ENCODE data around the gene FCGR2B.
A peak's percentile ranks its signal among the peaks of the same experiment; 100 is the strongest.
"Not testable (repeated sequence)": the region's sequence is repeated elsewhere in the genome, so short reads cannot be mapped to it uniquely, and the experiment has no call there.

The FCGR2B gene

DNA sequence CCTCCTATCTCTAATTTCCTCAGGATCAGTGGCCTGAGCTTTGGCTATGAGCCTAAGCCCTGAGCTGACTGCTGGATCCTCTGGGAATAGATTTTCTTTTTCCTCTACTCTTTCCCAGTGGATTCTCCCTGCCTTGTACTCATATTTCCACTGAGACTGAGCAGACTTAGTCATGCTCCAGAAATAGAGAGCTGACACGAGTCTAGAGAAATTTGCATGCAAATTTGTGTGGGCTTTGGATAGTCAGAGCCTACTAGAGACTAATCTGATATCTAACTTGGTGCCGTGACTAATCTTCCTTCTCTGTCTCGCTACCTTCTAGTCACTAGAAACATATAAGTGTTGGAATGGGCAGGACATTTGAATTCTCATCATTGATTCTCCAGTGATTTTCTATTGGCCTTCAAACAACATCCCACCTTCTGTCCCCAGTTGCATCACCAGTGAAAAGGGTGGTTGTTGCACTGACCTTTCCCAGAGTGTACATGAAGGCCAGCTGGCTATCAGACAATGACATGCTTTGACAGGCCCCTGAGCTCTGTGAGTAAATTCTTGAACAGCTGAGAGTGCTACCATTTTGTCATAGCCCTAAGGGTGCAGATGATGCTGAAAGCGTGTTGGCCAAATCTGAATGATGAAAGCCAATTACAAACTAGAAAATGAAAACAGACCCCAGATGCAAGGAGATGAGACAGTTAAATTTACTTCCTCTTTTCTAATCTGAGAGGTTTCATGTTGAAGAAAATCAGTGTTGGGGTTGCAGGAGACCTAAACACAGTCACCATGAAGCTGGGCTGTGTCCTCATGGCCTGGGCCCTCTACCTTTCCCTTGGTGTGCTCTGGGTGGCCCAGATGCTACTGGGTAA, 43.8 kb downstream of the FCGR2B start, which contains the start of gene FCRLA:
TSS of gene FCRLA (plus strand) at position 748 of the 866 bp plus-strand sequence. CDS start at position 784, 36 bp downstream.
- no peak for DNase-seq

DNA sequence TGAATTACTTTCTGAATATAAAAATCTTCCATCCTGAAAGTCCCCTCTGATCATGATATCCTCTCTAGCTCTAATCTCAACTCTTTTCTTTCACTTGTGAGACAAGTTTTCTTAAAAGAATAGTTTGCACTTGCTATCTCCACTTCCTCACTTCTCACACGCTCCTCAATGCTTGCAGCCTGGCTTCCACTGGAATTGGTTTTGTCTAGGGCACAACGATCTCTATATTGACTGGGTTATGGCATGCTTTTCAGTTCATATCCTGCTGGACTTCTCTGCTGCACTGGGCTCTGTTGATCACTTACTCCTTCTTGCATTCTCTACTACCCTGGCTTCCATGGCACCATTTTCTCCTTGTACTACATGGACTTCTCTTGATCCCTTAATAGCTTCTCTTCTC, 44.6 kb downstream of the FCGR2B start:
- no peak for DNase-seq

- no peak for DNase-seq
Observed at GRCh38 chr1:161709373-161709772, 46.4 kb downstream of the FCGR2B start.

- DNase-seq, result no peak
Observed at GRCh38 chr1:161710560-161710959, 47.6 kb downstream of the FCGR2B start.

DNA sequence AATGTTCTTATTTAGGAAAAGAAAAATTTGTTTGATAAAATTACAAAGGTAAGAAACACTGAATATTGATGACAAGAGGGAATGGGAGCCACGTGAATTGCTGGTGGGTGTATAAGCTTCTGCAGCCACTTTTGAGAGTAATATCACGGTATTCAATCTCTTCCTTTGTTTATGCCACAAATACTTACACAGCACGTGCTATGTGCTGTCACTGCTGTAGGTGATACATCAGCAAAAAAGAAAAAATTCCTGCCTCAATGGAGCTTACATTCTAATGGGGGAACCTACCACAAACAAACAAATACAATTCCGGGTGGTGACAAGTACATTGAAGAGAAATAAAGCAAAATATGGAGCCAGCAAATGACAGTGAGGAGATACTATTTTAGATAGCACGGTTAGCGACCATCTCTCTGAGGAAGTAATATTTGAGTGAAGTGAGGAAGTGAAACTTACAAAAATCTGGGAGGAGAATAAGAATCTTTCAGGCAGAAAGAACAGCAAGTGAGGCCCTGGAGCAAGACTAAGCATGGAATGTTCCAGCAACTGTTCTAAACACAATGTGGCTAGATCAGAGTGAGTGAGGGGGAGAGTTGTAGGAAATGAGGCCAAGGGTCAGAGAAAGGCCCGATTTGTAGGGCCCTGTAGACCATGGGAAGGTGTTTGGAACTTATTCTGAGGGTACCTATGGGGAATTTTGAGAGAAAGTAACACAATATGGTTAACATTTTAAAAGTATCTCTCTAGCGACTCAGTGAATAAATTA, 55.8 kb downstream of the FCGR2B start:
- DNase-seq, result no peak

GRCh38 chr1:161719325-161719611, 56.3 kb downstream of the FCGR2B start:
- DNase-seq, result no peak

DNA sequence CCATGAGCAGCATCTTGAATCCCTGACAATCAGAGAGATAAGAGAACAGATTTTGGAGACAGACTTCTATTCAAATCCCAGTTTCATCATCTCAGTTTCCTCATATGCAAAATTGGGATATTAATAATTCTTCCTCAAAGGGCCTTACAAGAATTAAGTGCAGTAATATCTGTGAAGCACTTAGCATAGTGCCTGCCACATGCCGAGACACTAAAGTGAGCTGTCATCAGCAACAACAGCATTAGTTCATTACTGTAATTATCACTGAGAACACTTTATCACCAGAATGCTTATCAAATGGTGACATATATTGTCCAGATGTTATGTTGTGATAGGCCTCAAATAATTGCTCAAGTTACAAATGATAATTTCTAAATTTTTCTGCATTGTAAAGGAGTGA, 57.5 kb downstream of the FCGR2B start:
- DNase-seq, result no peak

- no peak for DNase-seq
Observed at GRCh38 chr1:161720956-161721737, 58.2 kb downstream of the FCGR2B start, which contains the start of gene FCRLB. TSS of gene FCRLB (plus strand) at chr1:161721544. CDS start at chr1:161722673, 1,129 bp downstream.

DNA sequence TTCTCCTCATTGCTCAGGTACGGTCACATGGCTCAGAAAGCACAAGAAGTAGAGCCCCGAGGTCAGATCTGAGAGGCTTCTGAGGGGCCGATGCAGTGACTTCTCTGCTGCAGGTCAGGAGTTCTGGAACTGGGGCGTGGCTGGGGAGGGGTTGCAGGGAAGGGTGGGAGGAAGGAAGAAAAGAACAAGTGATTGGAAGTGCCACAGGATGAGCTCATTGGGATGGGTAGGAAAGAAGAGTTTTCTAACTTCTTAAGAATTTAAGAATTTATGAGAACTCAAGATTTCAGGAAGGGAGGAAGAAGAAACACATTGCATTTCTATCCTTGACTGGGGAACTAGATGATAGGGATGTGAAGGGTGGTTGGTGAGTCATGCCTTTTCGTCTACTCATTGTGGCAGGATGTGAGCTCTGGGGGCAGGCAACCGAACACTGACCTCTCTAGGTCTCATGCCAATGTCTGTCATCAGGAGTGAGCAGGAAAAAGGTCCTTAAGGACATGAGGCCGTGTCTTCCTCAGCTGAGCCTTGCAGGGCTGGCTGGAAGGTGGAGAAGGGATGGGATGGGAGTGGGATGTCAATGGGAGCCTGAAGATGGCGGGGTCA, 58.9 kb downstream of the FCGR2B start:
- DNase-seq, result peak; percentile 62

DNA sequence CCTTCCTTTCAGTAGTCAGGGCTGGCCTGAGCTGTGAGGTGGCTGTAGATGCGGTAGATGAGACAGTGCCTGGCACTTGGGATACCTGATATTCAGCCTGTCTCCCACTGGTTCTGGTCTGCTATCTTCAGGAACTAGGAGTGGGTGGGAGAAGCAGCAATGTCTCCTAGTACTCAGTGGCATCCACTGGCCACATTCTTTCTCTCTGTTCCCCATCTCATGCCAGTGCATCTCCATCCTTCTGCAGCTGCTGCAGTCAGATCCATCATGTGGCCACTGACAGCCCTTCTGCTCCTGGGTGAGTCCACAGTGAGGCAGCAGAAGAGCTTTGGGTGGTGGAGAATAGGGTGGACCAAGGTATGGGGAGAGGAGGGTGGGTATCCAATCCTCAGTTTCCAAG, 59.5 kb downstream of the FCGR2B start:
- no peak for DNase-seq

DNA sequence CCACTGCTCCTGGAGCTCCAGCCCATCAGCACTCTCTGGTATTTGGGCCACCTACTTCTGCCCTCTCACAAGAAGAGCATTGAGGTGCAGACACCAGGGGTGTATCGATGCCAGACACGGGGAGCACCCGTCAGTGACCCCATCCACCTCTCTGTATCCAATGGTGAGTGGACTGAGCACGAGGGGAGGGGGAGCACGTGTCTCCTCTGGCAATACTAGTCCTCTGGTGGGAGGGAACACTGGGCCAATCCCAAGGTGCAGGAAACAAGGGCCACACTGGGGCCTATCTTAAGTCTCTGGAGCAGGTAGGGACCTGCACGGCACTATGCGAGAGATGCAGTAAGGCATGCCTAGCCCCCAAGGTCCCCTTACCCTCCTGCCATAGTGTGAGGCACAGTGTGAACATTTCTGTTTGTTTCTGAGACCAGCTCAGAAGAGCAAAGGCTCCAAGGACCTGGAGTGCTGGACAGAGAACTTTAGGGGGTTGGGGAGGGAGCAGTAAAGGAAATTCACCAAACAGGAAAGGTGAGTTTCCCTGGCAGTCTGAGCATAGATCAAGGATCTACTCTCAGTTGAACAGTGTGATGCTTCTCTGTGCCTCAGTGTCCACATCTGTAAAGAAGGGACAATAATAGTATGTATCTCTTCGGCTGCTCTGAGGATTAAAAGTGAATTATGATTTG, 60.7 kb downstream of the FCGR2B start:
- DNase-seq, result no peak

- not testable (repeated sequence) for DNase-seq
Observed at GRCh38 chr1:161725258-161725907, 62.4 kb downstream of the FCGR2B start.

- DNase-seq, result peak; percentile 82
Observed at GRCh38 chr1:161725908-161726472, 63.0 kb downstream of the FCGR2B start.

DNA sequence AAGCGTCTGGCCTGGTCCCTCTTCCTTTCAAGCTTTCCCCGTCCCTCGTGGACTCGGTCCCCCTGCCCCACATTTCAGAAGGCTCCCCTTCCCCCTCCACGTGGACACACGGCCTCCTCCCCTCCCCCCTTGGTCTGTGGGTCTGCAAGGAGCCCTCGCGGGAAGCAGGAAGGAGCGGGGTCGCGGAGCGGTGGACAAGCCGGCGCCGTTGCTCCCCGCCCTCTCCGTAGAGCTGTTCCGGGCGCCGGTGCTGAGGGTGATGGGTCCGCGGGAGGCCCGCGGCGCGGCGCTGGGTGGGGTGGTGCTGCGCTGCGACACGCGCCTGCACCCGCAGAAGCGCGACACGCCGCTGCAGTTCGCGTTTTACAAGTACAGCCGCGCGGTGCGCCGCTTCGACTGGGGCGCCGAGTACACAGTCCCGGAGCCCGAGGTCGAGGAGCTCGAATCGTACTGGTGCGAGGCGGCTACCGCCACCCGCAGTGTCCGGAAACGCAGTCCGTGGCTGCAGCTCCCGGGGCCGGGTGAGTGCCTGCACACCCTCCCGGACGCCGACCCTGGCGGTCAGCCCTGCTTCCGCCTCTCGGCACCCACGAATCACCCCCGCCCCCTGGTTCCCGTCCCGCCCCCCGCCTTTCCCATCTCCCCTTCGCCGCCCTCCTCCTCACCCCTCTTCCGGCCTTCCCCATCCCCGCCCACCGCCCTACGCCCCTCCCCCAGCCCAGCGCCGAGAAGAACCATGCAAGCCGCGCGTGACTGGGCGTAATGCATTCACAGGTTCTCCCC, 63.7 kb downstream of the FCGR2B start:
- DNase-seq, result peak; percentile 95

GRCh38 chr1:161727256-161727924, 64.4 kb downstream of the FCGR2B start:
- DNase-seq, result no peak
